Prostate gland (tissue), 2 donors: ENCODE results near the gene DACT3.
A peak's percentile ranks its signal among the peaks of the same experiment; 100 is the strongest.

Experiments
- CTCF ChIP-seq, 4 experiments: fragments of 200-600 bp in 2 of 4; fragments of 450-650 bp in 2 of 4; sonication (generic) in 2 of 4; IDR thresholded peaks; 1 replicate in 3 of 4; 2 replicates in 1 of 4; pipeline ENCODE4 v1.5.1; 2016 to 2019; ENCODE audit warnings: antibody characterized with exemption in 4 of 4, mild to moderate bottlenecking in 2 of 4, moderate library complexity in 2 of 4
- POLR2A ChIP-seq: fragments of 450-650 bp; IDR thresholded peaks from one replicate; pipeline ENCODE4 v1.6.1; 2016; ENCODE audit warnings: antibody characterized with exemption, mild to moderate bottlenecking
- POLR2AphosphoS5 ChIP-seq: sonication (generic); formaldehyde crosslinking; IDR thresholded peaks from one replicate; pipeline ENCODE4 v1.6.1; 2017; ENCODE audit warnings: antibody characterized with exemption

GRCh38 chr19:46704379-46705076 lies 43.5 kb upstream of the DACT3 start:
- TF ChIP-seq CTCF (IDR thresholded peaks at IDR 0.05) (peak; percentile 80 to 94 (median 92)), POLR2A (no peak), POLR2AphosphoS5 (no peak)
